NCI-H460 (cell line): ENCODE measurements around the gene C10orf53. TPM values are rescaled to one million over a fixed set of nuclear protein-coding genes. Genes with fewer than 3 reads are reported as not detected.

Experiments
- total RNA-seq: library from RNA; depleted of rRNA; stranded (reverse); fragments of >200 nt; shearing (Covaris generic); gene quantifications from 2 replicates; pipeline ENCODE4 v1.2.3, GENCODE V29; 2014; rRNA removed

C10orf53 gene
- total RNA-seq, 1 experiment from 2014 or later = not detected

Other genes starting within 250 kb of the C10orf53 start
- gene ERCC6, start 140.5 kb upstream of the C10orf53 start, total RNA-seq = 7.9 and 10.3 TPM in 2 replicates
- gene SLC18A3, start 69.3 kb upstream of the C10orf53 start, total RNA-seq = not detected in 2 replicates
- not detected in 2 replicates for gene CHAT, start 65.6 kb upstream of the C10orf53 start, total RNA-seq
- 0.09 and 0.30 TPM in 2 replicates for gene OGDHL, start 82.7 kb downstream of the C10orf53 start, total RNA-seq